RCC 7860 (cell line): ENCODE data around the gene KIFC3.
"Not testable (repeated sequence)": the region's sequence is repeated elsewhere in the genome, so short reads cannot be mapped to it uniquely, and the experiment has no call there.

Source experiments
- DNase-seq: peaks from one replicate; pipeline ENCODE4 v3.0.0-alpha.2; 2015; ENCODE audit warnings: low spot score
- FAIRE-seq: peaks from 2 replicates; lab custom pipeline; 2012; peaks lifted over from hg19 to GRCh38; lab: Jason Lieb, UNC

Gene KIFC3

GRCh38 chr16:57743458-57743857, 58.8 kb downstream of the KIFC3 start:
- DNase-seq (no peak), FAIRE-seq (no peak)

DNA sequence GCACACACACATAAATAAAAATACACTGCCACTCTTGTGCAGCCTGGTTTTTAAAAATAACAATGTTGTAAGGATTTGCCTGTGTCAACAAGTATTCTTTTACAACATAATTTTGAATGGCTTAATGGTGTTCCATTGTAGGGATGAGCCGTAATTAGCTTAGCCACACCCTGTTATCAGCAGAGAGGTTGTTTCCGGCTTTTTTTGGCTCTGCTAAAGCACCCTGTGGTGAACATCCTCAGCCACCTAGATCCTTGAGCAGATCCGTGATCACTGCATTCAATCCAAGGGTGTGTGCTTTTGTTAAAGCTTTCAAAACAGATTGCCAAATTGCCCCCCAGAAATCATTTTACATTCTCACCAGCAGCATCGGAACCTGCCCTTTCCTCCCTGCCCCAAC, 59.7 kb downstream of the KIFC3 start:
- DNase-seq (no peak), FAIRE-seq (no peak)

DNA sequence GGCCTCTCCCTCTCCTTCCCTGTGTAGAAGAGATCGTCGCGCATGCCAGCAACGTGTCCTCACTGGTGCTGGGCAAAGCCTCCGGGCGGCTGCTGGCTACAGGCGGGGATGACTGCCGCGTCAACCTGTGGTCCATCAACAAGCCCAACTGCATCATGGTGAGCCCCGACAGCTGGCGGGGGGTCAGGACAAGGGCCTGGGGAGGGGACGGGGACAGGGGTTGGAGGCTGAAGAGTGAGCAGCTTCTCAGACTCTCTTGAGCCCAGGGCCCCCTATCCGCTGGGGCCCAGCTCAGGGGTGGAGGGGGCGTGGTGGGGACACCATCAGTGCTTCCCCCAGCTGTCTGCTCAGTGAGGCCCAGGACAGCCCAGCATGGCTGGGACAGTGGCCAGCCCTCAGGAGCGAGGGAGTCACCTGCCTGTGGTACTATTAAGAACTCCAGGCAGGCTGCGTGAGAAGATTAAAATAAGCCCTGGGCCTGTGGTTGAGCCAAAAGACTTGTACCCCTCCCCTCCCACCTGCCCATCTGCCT, 60.6 kb downstream of the KIFC3 start:
- no peak for FAIRE-seq
- DNase-seq: no peak

- DNase-seq: no peak
- no peak for FAIRE-seq
Measured at GRCh38 chr16:57740423-57741071, 61.7 kb downstream of the KIFC3 start.

DNA sequence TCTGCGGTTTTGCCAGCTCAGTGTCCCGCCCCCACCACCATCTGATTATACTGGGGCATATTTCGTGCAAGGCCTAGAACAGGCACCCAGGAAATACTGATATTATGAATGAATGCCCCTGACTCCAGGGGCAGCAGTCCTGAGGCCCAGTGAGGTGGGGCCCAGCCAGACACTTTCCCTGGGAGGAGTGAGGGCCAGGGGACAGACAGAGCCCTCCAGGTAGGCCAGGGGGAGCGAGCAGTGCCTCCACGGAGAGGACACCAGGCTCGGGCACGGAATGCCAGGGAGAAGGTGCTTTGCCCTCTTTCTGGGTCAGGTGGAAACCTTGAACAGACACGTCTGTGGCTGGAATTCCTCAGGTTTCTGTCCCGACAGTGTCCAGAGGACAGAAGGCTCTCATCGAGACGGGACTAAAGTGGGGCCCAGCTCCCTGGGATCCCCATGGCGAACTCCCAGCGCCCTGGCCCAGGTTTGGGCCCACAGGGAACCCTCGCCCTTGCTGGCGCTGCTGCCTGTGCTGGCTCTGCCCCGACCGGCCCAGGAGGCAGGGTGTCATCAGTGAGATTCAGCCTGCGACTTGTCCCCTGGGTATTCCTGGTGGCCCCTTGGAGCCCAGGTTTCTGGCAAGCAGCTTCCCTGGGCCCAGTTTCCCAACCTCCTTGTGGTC, 62.4 kb downstream of the KIFC3 start:
- DNase-seq (no peak), FAIRE-seq (no peak)

DNA sequence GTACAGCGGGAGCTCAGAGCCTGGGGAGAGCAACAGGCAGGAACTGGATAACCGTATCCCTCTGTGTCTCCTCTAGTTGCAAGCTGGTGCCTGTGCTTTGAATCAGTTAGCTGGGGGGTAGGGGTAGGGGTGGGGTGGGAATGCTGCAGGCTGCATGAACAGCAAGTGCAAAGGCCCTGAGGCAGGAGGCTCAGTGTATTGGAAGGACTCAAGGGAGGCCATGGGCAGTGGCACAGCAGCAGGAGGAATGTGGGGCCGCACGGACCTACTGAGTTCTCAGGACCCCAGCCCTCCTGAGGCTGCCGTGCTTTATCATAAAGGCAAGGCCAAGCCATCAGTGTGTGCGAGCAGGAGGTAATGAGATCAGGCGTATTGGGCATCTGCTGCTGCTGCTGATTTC, 63.4 kb downstream of the KIFC3 start:
- DNase-seq (no peak), FAIRE-seq (no peak)

- DNase-seq: peak; percentile 73
- FAIRE-seq: no peak
Measured at GRCh38 chr16:57736419-57737351, 65.6 kb downstream of the KIFC3 start.

GRCh38 chr16:57735755-57736418, 66.4 kb downstream of the KIFC3 start, which contains the start of gene KATNB1:
Gene KATNB1, plus strand, starts transcription at chr16:57735770. Its CDS starts 1,474 bp downstream, at chr16:57737244.
- DNase-seq (no peak), FAIRE-seq (no peak)

DNA sequence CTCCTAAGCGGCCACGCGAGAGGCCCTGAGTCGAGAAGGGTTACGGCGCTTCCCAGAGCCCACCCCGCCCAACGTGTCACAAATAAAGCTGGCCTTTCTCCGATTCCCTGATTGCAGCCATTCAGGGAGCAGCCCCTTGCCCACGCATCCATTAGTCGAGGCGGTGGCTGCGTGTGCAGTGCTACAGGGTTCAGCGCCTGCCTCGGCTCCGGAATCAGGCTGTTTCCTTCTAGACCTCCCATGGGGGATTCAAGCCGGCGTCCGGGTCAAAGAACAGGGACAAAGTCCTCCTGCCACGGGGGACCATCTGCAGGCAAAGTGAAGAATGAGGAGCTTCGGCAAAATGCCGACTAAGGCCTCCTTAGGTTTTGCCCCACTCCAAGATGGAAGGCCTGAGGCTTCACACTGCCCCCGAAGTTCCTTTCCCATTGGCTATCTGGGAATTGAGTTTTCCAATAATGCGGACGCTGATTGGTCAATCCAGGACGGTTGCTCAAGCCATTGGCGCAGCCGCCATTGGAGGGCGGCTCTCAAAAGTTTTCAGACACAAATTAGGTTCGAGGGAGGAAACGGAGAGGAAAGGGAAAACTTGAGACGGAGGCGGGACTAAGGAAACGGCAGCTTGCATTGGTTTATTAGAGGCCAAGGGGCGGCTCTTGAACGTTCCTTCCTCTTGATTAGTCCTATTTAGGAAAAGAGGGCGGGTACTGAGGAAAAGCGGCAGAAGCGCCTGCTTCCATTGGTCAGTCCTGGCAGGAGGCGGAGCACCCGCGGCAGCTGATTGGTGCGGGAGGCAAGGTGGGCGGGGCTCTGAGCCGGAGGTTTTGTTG, 67.2 kb downstream of the KIFC3 start:
- DNase-seq: peak; percentile 100
- peak; percentile 99 for FAIRE-seq

- FAIRE-seq (no peak), DNase-seq (no peak)
Measured at GRCh38 chr16:57734308-57734924, 67.9 kb downstream of the KIFC3 start.

DNA sequence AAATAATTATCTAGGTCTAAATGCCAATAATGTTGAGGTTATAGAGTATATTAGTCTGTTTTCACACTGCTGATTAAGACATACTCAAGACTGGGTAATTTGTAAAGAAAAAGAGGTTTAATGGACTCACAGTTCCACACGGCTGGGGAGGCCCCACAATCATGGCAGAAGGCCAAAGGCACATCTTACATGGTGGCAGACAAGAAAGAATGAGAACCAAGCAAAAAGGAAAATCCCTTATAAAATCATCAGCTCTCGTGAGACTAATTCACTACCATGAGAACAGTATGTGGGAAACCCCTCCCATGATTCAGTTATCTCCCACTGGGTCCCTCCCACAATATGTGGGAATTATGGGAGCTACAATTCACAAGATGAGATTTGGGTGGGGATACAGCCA, 69.6 kb downstream of the KIFC3 start:
- FAIRE-seq (no peak), DNase-seq (no peak)

DNA sequence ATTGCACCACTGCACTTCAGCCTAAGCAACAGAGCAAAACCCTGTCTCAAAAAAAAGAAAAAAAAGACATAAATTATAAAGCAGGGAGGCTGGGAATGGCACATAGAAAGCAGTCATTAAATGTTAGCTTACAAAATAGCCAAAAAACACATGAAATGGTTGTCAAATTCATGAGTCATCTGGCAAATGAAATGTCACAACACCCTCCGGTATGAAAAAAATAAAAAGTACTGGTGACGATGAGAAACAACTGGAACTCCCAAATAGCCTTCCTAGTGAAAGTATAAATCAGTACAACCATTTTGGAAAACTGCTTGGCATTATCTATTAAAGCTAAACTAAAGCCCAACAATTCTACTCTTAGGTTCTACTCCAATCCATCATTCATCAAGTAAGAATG, 70.3 kb downstream of the KIFC3 start:
- FAIRE-seq (no peak), DNase-seq (no peak)

DNA sequence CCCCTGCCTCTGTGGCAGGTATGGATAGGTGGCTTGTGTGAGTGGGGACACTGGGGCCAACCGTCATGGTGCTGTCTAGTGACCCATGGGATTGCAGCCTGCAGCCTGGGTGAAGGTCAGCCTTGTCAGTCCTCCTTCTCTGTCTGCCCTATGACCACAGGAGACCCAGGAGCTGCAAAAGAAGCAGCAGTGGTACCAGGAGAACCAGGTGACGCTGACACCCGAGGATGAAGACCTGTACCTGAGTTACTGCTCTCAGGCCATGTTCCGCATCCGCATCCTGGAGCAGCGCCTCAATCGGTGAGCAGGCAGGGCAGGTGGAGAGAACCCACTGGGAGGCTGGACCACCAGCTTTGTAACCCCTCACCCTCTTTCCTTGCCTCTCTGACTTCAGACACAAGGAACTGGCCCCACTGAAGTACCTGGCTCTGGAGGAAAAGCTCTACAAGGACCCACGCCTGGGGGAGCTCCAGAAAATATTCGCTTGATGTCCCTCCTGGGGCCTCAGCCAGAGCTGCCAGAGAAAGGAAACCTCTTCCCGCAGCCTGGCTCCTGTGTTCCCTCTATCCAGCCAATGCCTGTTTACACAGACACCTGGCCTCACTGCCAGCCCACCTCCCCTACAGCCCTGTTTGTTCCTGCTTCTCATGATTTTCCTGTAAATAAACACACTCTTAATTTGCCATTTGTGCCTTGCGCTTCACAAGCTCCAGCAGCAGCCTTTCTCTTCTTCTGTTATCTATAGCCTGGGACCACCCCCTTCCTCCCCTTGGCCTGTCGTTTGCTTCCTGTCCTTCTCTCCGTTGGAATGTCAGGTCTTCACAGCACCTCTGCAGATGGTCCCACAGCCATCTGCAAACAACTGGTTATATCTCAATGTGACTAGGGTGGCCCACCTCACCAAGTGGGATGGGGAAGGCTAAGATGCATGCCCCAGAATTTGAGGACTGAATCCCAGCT, 71.2 kb downstream of the KIFC3 start:
- no peak for FAIRE-seq
- no peak for DNase-seq

DNA sequence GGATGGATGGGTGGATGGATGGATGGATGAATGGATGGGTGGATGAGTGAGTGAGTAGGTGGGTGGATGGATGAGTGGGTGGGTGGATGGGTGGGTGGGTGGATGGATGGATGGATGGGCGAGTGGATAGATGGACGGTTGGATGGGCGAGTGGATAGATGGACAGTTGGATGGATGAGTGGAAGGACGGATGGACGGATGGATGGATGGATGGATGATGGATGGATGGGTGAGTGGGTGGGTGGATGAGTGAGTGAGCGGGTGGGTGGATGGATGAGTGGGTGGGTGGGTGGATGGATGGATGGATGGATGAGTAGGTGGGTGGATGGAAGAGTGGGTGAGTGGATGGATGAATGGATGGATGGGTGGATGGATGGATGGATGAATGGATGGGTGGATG, 72.4 kb downstream of the KIFC3 start:
- DNase-seq, FAIRE-seq: not testable (repeated sequence)

GRCh38 chr16:57729182-57729484, 73.2 kb downstream of the KIFC3 start:
- FAIRE-seq (no peak), DNase-seq (no peak)

DNA sequence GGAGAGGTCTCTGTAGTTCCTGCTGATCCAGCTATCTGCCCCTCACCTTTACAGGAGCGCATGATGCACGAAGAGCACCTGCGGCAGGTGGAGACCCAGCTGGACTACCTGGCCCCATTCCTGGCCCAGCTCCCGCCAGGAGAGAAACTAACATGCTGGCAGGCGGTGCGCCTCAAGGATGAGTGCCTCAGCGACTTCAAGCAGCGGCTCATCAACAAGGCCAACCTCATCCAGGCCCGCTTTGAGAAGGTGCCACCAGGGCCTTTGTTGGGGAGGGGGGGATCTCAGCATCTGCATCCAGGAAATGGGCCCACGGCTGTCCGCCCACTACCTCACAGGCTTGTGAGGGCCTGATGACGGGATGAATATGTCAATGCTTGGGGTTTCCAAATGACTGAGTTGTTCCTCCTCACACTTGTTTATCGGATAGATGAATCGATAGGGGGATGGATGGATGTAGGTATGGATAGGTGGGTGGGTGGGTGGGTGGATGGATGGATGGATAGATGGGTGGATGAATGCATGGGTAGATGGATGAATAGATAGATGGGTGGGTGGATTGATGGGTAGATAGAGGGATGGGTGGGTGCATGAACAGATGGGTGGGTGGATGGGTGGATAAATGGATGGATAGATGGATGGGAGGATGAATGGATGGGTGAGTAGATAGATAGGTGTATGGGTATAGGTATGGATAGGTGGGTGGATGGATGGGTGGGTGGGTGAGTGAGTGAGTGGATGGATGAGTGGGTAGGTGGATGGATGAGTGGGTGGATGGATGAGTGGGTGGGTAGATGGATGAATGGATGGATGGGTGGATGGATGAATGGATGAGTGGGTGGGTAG, 73.7 kb downstream of the KIFC3 start:
- no peak for DNase-seq
- no peak for FAIRE-seq

DNA sequence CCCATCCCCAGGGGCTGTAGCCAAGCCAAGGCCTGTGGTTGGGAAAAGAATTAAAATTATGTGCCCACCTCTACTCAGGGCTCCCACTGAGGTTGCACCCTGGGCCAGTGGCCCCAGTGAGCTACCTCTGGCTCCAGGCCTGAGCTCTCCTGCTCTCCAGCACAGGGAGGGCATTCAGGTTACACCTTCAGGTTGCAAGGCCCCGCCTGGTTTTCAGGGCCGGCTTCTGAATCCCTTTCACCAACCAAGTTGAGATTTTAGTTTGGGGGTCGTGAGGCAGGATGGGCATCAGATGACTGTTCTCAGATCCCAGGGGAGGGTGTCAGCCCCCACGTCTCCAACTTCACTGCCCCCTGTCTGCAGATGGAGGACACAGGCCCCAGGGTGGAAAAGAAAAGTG, 74.7 kb downstream of the KIFC3 start:
- no peak for DNase-seq
- FAIRE-seq: no peak
